Brain pericyte (primary cell): Measurements from ENCODE around the gene VAMP3.

Experiments used
- DNase-seq: peaks from one replicate; pipeline ENCODE4 v3.0.0-alpha.2; 2012; ENCODE audit warnings: low read depth, low spot score

Gene VAMP3

GRCh38 chr1:7813677-7814373 is 42.7 kb downstream of the VAMP3 start:
- no peak for DNase-seq

GRCh38 chr1:7821282-7821681 is 50.2 kb downstream of the VAMP3 start:
- no peak for DNase-seq

DNA sequence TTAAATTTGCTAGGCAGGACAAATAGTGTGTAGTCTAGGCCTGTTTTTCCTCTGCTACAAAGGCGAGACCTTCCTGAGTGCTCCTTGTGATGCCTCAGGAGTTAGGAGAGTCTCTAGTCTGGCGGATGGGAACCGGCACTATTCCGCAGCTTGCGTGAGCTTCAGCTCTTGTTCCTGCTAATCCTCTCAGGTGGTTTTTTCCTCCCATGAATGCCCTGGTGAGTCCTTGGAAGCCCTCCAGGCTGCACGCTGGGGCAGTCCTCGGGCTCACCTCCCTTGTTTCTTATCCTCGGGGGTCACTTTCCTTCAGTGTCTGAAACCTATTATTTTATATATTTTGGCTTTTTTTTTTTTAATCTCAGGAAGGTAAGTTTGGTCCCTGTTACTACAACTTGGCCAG is 53.6 kb downstream of the VAMP3 start:
- no peak for DNase-seq

- no peak for DNase-seq
Observed at GRCh38 chr1:7826363-7826762, 55.3 kb downstream of the VAMP3 start.

- no peak for DNase-seq
Observed at GRCh38 chr1:7827126-7827955, 56.2 kb downstream of the VAMP3 start.
